HG03571 (cell line): Measurements from ENCODE around the gene GNAI3.

Experiments used
- ATAC-seq: cut with Tn5 transposase; IDR thresholded peaks from one replicate; pipeline ENCODE4 v1.9.1; 2021; ENCODE audit not compliant: unreplicated experiment

The GNAI3 gene

GRCh38 chr1:109523706-109524105 lies 24.7 kb upstream of the GNAI3 start:
- no peak for ATAC-seq

- no peak for ATAC-seq
These were observed 21.2 kb upstream of the GNAI3 start for GRCh38 chr1:109527098-109527811.

GRCh38 chr1:109527846-109528695 lies 20.3 kb upstream of the GNAI3 start:
- ATAC-seq: no peak

GRCh38 chr1:109528712-109529111 lies 19.7 kb upstream of the GNAI3 start:
- no peak for ATAC-seq

- ATAC-seq: no peak
These were observed 18.4 kb upstream of the GNAI3 start for GRCh38 chr1:109529881-109530456.

- ATAC-seq: no peak
These were observed 17.8 kb upstream of the GNAI3 start for GRCh38 chr1:109530457-109531087.

- ATAC-seq: no peak
These were observed 17.0 kb upstream of the GNAI3 start for GRCh38 chr1:109531380-109531779.

GRCh38 chr1:109531826-109532364 lies 16.5 kb upstream of the GNAI3 start:
- no peak for ATAC-seq

GRCh38 chr1:109532365-109533136 lies 15.9 kb upstream of the GNAI3 start:
- peak; percentile 77 for ATAC-seq

GRCh38 chr1:109534307-109534858 lies 14.0 kb upstream of the GNAI3 start:
- ATAC-seq: no peak

GRCh38 chr1:109535481-109535880 lies 12.9 kb upstream of the GNAI3 start:
- no peak for ATAC-seq

- no peak for ATAC-seq
These were observed 12.4 kb upstream of the GNAI3 start for GRCh38 chr1:109535971-109536491.

- ATAC-seq: no peak
These were observed 10.8 kb upstream of the GNAI3 start for GRCh38 chr1:109537450-109538178.

- ATAC-seq: no peak
These were observed 9.4 kb upstream of the GNAI3 start for GRCh38 chr1:109538827-109539555.

GRCh38 chr1:109539676-109540075 lies 8.7 kb upstream of the GNAI3 start, which contains the start of gene GPR61:
TSS of gene GPR61 (plus strand) at chr1:109539872. CDS start at chr1:109543023, 3,151 bp downstream.
- no peak for ATAC-seq

- ATAC-seq: no peak
These were observed 7.3 kb upstream of the GNAI3 start for GRCh38 chr1:109541102-109541501.

GRCh38 chr1:109542657-109543056 lies 5.8 kb upstream of the GNAI3 start:
- ATAC-seq: no peak

- ATAC-seq: no peak
These were observed 5.0 kb upstream of the GNAI3 start for GRCh38 chr1:109543283-109543987.
